Activated CD8-positive, alpha-beta memory T cell treated with anti-CD3 and anti-CD28 coated beads, Interleukin-2, amount 50 U/mL, for 4 hours (primary cell): ENCODE measurements around the gene STAMBP.

Experiments
- DNase-seq: peaks from one replicate; pipeline ENCODE4 v3.0.0-alpha.2; 2020

Gene STAMBP

GRCh38 chr2:73908689-73909652 lies 80.2 kb downstream of the STAMBP start:
- no peak for DNase-seq

- DNase-seq: no peak
Measured at GRCh38 chr2:73910873-73911547, 82.2 kb downstream of the STAMBP start.

DNA sequence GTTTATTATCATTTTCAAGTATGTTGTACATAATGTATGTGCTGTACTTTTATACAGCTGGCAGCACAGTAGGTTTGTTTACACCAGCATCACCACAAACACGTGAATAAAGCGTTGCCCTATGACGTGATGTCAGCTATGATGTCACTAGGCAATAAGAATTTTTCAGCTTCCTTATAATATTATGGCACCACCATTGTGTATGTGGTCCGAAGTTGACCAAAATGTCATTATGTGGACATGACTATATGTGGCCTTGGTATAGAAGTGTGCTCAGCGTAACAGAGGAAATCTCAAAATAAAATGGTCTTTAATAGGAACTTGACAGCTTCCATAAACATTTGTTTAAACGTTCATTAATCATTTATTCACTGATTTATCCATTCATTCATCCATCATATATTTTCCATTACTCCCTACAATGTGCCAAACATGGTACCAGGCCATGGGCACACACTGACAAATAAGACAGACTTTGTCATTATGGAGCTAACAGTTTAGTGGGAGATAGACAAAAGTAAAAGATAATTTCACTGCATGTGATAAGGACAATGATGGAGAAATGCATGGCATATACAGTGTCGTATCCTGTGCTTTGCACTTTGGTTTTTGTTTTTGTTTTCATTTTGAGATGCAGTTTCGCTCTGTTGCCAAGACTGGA lies 82.9 kb downstream of the STAMBP start:
- DNase-seq: no peak

- no peak for DNase-seq
Measured at GRCh38 chr2:73913414-73914054, 84.8 kb downstream of the STAMBP start.

DNA sequence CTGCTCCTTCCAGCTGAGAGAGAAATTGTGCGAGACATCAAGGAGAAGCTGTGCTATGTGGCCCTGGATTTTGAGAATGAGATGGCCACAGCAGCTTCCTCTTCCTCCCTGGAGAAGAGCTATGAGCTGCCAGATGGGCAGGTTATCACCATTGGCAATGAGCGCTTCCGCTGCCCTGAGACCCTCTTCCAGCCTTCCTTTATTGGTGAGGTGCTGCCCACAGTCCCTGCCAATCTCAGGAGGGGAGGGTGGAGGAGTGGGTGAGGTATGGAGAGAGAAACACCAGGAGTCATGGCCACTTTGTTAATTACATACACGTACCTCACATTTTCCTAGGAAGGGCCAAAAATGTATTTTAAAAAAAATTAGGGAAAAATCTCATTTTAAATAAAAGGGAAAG lies 85.9 kb downstream of the STAMBP start:
- DNase-seq: no peak

GRCh38 chr2:73915437-73915993 lies 86.8 kb downstream of the STAMBP start:
- DNase-seq: no peak

GRCh38 chr2:73916666-73917065 lies 87.9 kb downstream of the STAMBP start:
- no peak for DNase-seq

- DNase-seq: no peak
Measured at GRCh38 chr2:73917296-73917695, 88.5 kb downstream of the STAMBP start.

GRCh38 chr2:73917696-73918207 lies 89.0 kb downstream of the STAMBP start:
- no peak for DNase-seq

- no peak for DNase-seq
Measured at GRCh38 chr2:73918856-73919255, 90.1 kb downstream of the STAMBP start.

DNA sequence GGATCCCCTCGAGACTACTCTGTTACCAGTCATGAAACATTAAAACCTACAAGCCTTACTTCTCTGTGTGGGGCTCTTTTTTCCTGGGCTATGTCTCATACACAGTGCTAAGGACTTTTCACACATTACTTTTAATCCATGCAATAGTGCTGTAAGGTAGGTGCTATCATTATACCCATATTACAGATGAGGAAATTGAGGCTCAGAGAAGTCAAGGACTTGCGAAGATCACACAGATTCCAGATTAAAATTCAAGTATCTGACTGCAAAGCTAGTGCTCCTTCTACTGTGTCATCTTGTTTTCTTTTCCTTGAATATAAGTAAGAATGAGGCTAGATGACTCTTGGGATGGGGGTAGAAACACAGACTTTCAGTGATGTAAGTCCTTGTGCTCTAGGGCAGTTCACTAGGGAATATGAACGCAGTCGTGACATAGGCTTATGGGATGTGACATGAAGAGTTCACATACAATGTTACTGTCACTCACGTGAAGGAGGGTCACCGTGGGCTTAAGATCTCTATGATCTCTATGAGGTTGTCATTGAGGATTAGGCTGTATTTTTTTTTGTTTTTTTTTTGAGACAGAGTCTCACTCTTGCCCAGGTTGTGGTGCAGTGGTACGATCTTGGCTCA lies 91.0 kb downstream of the STAMBP start:
- DNase-seq: no peak

DNA sequence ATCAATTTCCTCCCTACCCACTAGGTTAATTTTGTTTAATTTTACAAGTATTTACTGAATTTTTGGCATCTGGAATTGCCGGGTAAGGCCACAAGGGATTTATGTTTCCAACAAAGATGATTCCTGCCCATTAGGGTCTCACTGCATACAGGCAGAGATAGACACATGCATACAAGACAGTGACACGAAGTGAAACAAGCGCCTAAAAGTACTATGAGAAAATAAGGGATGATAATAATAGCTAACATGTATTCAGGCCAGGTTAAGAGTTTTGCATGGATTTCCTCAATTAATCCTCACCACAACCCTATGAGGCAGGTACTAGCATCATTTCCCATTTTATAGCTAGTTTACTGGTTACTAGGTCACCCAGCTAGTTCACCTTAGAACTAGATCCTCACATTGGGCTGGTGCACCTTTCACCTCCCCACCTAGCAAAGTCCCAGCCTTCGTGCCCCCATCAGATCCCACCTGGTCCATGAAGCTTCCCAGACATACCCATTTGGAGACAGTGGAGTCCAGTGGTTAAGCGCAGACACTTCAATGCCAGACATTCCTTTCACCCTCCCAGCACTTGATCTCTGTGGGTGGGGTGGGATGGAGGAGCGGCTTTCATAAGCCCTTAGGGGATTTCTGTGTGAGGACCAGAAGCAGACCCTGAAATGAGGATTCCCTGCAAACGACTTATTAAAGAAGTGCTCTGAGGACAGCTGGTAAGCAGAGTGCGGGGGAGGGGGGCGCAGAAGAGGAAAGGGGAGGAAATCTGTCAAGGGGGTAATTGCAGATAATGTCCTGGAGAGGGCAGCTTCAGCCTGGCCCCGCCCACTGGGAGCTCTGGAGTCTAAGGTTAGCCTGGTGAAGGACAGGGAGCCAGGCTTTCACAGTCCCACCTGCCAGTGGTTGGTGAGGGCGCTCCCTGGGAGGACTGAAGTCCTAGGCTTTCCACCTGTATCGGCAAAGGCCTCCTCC lies 92.1 kb downstream of the STAMBP start:
- DNase-seq: peak; percentile 42

DNA sequence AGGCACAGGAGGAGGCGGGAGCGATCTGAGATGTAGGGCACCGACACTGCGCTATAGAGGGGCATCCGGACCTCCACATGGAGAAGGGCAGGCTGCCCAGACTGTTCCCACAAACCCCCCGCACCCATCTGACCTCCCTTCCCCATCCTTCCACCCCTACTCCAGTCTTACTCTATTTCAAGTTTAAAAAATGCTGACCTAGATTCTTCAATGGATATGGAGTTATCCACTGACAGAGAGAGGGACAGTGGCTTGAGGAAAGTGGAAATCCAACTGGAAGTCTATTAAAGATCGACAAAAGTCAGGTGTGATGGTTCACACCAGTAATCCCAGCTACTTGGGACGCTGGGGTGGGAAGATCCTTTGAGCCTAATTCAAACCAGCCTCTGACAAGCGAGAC lies 92.8 kb downstream of the STAMBP start:
- no peak for DNase-seq

GRCh38 chr2:73922681-73923080 lies 93.9 kb downstream of the STAMBP start:
- no peak for DNase-seq
